Measurements from ENCODE around the gene DOCK1.

The DOCK1 gene

GRCh38 chr10:127344346-127344745, 439.1 kb downstream of the DOCK1 start:
- H3K9ac ChIP-seq (ENCODE audit: low read depth, low read length) = no peak overlapping the region
- H3K36me3 ChIP-seq (ENCODE audit: insufficient read depth, low read length) = 0 out of 2 replicates have a peak, but pooled peaks cover 5% of the 10 kb centered on the region
- no peaks in the 10 kb centered on the region for H3K9me3 ChIP-seq (ENCODE audit: control insufficient read depth, insufficient read depth, low read length)
- H3K4me1 ChIP-seq (ENCODE audit: insufficient read depth, low read length) = 0 out of 2 replicates have a peak, but pooled peaks cover 3% of the 10 kb centered on the region

DNA sequence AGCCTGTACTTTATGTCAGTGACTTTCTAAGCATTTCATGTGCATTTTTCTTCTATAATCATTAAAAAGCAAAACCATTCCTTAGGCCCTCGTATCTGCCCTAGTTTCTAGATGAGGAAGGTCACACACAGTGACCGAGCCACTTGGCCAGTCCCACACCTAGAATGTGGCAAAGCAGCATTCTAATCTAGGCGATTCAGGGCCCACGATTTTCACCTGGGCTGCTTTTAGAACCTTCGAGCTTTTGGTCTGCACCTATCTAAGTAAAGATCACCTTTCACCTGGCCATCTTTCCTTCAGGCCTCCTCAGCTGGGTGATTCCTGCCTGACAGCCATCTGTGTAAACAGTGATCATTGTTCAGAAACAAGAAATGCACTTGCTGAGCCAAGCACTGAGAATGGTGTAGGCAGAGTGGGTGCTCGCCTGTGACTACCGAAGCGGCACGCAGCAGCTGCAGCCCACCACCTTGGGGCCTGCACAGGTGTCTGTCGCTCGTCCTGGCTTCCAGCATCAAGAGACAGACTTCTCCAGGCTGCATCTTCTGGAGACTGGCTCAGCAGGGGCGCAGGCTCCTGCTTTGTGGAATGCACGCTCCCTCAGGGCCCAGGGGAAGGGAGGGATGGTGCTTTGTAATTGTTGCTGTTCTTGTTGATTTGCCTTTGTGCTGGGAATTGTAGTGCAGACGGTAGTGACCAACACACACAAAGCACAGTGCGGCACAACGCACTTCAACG, 440.2 kb downstream of the DOCK1 start:
- Histone ChIP-seq H3K4me1 (ENCODE audit: insufficient read depth, low read length) (0 out of 2 replicates have a peak, but pooled peaks cover 3% of the 10 kb centered on the region), H3K36me3 (ENCODE audit: insufficient read depth, low read length) (0 out of 2 replicates have a peak, but pooled peaks cover 5% of the 10 kb centered on the region), H3K9ac (ENCODE audit: low read depth, low read length) (no peak overlapping the region), H3K9me3 (ENCODE audit: control insufficient read depth, insufficient read depth, low read length) (no peaks in the 10 kb centered on the region)

GRCh38 chr10:127346604-127347003, 441.4 kb downstream of the DOCK1 start:
- Histone ChIP-seq H3K9me3 (ENCODE audit: control insufficient read depth, insufficient read depth, low read length) (no peaks in the 10 kb centered on the region), H3K4me1 (ENCODE audit: insufficient read depth, low read length) (0 out of 2 replicates have a peak, but pooled peaks cover 3% of the 10 kb centered on the region)

DNA sequence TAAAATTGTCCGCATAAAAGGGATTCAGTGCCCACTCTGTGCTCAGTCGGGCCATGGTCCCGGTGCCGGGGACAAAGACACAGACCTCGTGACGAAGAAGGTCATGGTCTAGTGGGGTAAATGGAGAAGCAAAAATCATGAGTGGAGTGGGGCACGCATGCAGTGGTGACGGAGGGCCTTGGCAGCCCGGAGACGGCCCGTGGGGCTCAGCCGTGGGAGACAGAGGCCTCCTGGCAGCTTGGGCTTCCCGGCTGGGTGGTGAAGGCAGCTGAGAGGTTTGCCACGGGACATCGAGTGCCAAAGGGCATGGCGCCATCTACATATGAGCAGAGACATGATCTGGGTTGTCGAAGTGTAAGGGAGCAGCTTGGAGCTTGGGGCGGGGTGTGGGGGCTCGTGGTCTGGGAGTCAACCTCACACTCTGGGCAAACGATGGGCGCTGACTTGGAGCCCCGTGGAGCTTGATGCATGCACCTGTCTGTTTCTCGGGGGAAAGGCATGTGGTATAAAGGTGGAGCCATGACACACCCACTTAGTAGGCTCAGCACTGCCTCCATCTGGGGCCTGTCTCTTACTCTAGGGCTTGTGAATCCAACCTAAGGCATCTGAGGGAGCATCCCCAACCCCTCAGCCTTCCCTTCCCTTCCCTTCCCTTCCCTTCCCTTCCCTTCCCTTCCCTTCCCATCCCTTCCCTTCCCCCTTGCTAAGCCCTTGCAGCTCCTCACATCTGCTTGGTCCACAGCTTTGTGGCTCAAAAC, 442.2 kb downstream of the DOCK1 start:
- H3K36me3 ChIP-seq (ENCODE audit: insufficient read depth, low read length) = 0 out of 2 replicates have a peak, but pooled peaks cover 5% of the 10 kb centered on the region
- no peaks in the 10 kb centered on the region for H3K9me3 ChIP-seq (ENCODE audit: control insufficient read depth, insufficient read depth, low read length)
- H3K9ac ChIP-seq (ENCODE audit: low read depth, low read length) = no peak overlapping the region
- 0 out of 2 replicates have a peak, but pooled peaks cover 3% of the 10 kb centered on the region for H3K4me1 ChIP-seq (ENCODE audit: insufficient read depth, low read length)

More at GRCh38 chr10:127346604-127347003, 441.4 kb downstream of the DOCK1 start:
- Histone ChIP-seq H3K36me3 (ENCODE audit: insufficient read depth, low read length) (0 out of 2 replicates have a peak, but pooled peaks cover 5% of the 10 kb centered on the region), H3K9ac (ENCODE audit: low read depth, low read length) (no peak overlapping the region)

DNA sequence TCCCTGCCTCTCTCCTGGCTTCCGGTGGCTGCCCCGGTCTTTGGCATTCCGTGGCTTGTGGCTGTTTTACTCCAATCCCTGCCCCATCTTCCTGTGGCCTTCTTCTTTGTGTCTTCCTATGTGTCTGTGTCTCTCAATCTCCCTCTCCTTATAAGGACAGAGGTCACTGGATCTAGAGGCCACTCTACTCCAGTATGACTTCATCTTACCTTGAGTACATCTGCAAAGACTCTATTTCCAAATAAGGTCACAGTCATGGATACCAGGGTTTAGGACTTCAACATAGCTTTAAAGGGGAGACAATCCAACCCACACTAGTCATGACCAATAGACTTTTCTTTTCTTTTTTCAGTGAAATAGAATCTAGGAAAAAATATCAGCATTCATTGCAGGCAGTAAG, 444.5 kb downstream of the DOCK1 start:
- Histone ChIP-seq H3K9me3 (ENCODE audit: control insufficient read depth, insufficient read depth, low read length) (no peaks in the 10 kb centered on the region), H3K36me3 (ENCODE audit: insufficient read depth, low read length) (0 out of 2 replicates have a peak, but pooled peaks cover 2% of the 10 kb centered on the region), H3K4me1 (ENCODE audit: insufficient read depth, low read length) (0 out of 2 replicates have a peak, but pooled peaks cover 3% of the 10 kb centered on the region), H3K9ac (ENCODE audit: low read depth, low read length) (no peak overlapping the region)

DNA sequence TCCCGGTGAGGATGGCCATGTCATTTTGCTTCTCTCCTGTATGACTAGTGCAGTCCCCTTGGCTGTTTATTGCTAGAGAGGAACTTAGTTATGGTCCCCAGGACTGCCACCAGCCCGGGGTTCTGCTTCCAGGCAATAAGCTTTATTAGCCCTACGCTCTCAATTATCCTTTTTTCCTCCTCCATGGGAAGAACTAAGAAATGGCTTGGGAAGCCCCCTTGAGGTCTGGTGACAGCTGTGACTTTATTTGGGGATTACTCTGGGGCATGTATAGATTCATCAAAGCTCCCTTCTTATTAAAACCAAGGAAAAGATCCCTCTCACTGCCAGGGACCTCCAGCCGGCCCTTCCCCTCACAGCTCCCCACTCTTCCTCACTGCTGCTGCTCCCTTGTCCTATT, 446.3 kb downstream of the DOCK1 start:
- H3K36me3 ChIP-seq (ENCODE audit: insufficient read depth, low read length) = no peaks in the 10 kb centered on the region
- no peak overlapping the region for H3K9ac ChIP-seq (ENCODE audit: low read depth, low read length)
- H3K9me3 ChIP-seq (ENCODE audit: control insufficient read depth, insufficient read depth, low read length) = no peaks in the 10 kb centered on the region
- no peaks in the 10 kb centered on the region for H3K4me1 ChIP-seq (ENCODE audit: insufficient read depth, low read length)

DNA sequence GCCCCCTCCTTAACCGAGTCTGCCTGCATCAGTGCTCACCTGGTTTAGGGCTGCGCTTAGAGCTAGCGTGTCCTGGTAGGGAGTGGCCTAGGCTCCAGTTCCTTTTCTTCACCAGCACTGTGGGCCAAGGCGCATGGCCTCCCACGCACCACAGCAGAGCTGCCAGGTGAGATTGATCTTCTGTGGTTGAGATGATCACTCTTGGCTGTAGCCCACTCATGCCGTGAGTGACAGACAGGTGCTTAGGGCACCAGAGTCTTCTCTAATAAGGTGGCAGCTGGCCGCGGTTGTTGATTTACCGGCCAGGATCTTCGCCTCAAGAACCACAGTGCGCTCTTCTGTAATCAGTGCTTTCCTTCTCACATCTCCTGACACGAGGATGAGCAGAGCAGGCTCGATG, 448.3 kb downstream of the DOCK1 start:
- H3K9me3 ChIP-seq (ENCODE audit: control insufficient read depth, insufficient read depth, low read length) = no peaks in the 10 kb centered on the region
- no peaks in the 10 kb centered on the region for H3K36me3 ChIP-seq (ENCODE audit: insufficient read depth, low read length)
- H3K4me1 ChIP-seq (ENCODE audit: insufficient read depth, low read length) = no peaks in the 10 kb centered on the region
- H3K9ac ChIP-seq (ENCODE audit: low read depth, low read length) = no peak overlapping the region

GRCh38 chr10:127354255-127354654, 449.0 kb downstream of the DOCK1 start:
- Histone ChIP-seq H3K4me1 (ENCODE audit: insufficient read depth, low read length) (no peaks in the 10 kb centered on the region), H3K9me3 (ENCODE audit: control insufficient read depth, insufficient read depth, low read length) (no peaks in the 10 kb centered on the region), H3K36me3 (ENCODE audit: insufficient read depth, low read length) (no peaks in the 10 kb centered on the region), H3K9ac (ENCODE audit: low read depth, low read length) (no peak overlapping the region)

- Histone ChIP-seq H3K36me3 (ENCODE audit: insufficient read depth, low read length) (no peaks in the 10 kb centered on the region), H3K9ac (ENCODE audit: low read depth, low read length) (no peak overlapping the region), H3K9me3 (ENCODE audit: control insufficient read depth, insufficient read depth, low read length) (no peaks in the 10 kb centered on the region), H3K4me1 (ENCODE audit: insufficient read depth, low read length) (no peaks in the 10 kb centered on the region)
Measured at GRCh38 chr10:127354992-127355391, 449.8 kb downstream of the DOCK1 start.

DNA sequence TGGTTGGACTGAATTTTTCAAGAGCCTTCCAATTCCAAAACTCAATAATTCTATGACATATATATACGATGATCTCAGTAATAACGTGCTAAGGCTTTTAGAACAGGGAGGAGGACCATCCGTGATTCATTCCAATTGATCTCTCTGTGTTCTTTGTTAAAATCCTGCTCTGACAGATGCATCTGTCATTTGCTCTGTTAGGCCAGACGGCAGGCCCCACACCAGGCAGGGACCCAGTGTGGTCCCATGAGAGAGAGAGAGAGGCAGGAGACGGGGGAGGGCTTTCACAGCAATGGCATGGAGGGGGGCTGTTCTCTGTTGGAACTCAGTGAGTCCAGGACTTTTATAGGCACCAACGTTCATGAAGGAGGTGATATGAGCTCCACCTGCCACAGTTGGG, 451.1 kb downstream of the DOCK1 start:
- no peaks in the 10 kb centered on the region for H3K9me3 ChIP-seq (ENCODE audit: control insufficient read depth, insufficient read depth, low read length)
- no peaks in the 10 kb centered on the region for H3K36me3 ChIP-seq (ENCODE audit: insufficient read depth, low read length)
- H3K9ac ChIP-seq (ENCODE audit: low read depth, low read length) = no peak overlapping the region
- no peaks in the 10 kb centered on the region for H3K4me1 ChIP-seq (ENCODE audit: insufficient read depth, low read length)

- H3K36me3 ChIP-seq (ENCODE audit: insufficient read depth, low read length) = no peaks in the 10 kb centered on the region
- no peaks in the 10 kb centered on the region for H3K4me1 ChIP-seq (ENCODE audit: insufficient read depth, low read length)
- no peaks in the 10 kb centered on the region for H3K9me3 ChIP-seq (ENCODE audit: control insufficient read depth, insufficient read depth, low read length)
- H3K9ac ChIP-seq (ENCODE audit: low read depth, low read length) = no peak overlapping the region
Measured at GRCh38 chr10:127357265-127357664, 452.0 kb downstream of the DOCK1 start.

GRCh38 chr10:127358337-127358736, 453.1 kb downstream of the DOCK1 start:
- Histone ChIP-seq H3K9me3 (ENCODE audit: control insufficient read depth, insufficient read depth, low read length) (no peaks in the 10 kb centered on the region), H3K4me1 (ENCODE audit: insufficient read depth, low read length) (no peaks in the 10 kb centered on the region)

DNA sequence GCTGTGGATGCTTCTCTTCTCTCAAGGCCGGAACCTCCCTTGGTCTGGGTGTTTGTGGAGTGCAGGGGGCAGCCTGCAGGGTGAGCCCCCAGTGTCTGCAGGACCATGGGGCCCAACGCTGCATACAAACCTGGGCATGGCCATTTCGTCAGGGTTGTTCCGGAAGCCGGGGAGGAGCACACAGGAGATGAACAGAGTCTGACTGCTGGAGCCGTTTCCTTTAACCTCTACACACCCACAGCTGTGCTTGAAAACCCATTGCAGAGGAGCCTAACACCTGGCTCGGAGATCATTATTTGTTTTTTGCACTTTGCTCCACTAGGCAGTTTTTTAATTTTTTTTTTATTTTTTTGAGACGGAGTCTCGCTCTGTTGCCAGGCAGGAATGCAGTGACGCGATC, 458.8 kb downstream of the DOCK1 start:
- Histone ChIP-seq H3K9ac (ENCODE audit: low read depth, low read length) (no peak overlapping the region), H3K36me3 (ENCODE audit: insufficient read depth, low read length) (peaks cover 2% of the 10 kb centered on the region; the same call in 1 of the 2 replicates), H3K9me3 (ENCODE audit: control insufficient read depth, insufficient read depth, low read length) (no peaks in the 10 kb centered on the region), H3K4me1 (ENCODE audit: insufficient read depth, low read length) (no peaks in the 10 kb centered on the region)

More at GRCh38 chr10:127358337-127358736, 453.1 kb downstream of the DOCK1 start:
- H3K9ac ChIP-seq (ENCODE audit: low read depth, low read length) = no peak overlapping the region
- H3K36me3 ChIP-seq (ENCODE audit: insufficient read depth, low read length) = peaks cover 2% of the 10 kb centered on the region; the same call in 1 of the 2 replicates

GRCh38 chr10:127368101-127368500, 462.9 kb downstream of the DOCK1 start:
- Histone ChIP-seq H3K9ac (ENCODE audit: low read depth, low read length) (no peak overlapping the region), H3K36me3 (ENCODE audit: insufficient read depth, low read length) (no peaks in the 10 kb centered on the region), H3K9me3 (ENCODE audit: control insufficient read depth, insufficient read depth, low read length) (no peaks in the 10 kb centered on the region), H3K4me1 (ENCODE audit: insufficient read depth, low read length) (no peaks in the 10 kb centered on the region)
